ENCODE data around the gene GGT1. TPM values are rescaled to one million over a fixed set of nuclear protein-coding genes. Genes with fewer than 3 reads are reported as not detected.

The GGT1 gene
- total RNA-seq, 1 donor from 2014 or later = 2.9 TPM

DNA sequence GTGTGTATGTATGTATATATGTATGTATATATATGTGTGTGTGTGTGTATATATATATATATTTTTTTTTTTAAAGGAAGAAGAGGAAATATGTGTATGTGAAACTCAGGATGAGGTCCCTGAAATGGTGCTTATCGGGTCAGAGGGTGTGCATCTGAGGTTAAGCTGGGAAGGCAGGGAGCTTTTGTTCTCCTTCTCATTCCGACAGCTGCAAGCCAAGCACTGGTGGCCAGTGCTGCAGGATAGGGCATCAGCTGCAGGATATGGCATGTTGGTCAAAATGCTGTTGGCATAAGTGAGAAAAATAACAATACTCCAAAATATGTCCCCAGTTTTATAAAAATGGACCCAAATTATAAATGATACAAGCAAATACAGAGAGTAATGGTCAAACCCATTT, 39.7 kb upstream of the GGT1 start:
- DNase-seq (ENCODE audit: low read depth) (no peak), FAIRE-seq (no peak)
- Histone ChIP-seq H3K27me3 (ENCODE audit: control insufficient read depth, insufficient read depth, low read length) (no peaks in the 10 kb centered on the region), H3K4me3 (ENCODE audit: low read depth, low read length) (no peak overlapping the region), H3K36me3 (ENCODE audit: control insufficient read depth, insufficient read depth, low read length) (peaks cover 18% of the 10 kb centered on the region)
- TF ChIP-seq, protein P1, sequence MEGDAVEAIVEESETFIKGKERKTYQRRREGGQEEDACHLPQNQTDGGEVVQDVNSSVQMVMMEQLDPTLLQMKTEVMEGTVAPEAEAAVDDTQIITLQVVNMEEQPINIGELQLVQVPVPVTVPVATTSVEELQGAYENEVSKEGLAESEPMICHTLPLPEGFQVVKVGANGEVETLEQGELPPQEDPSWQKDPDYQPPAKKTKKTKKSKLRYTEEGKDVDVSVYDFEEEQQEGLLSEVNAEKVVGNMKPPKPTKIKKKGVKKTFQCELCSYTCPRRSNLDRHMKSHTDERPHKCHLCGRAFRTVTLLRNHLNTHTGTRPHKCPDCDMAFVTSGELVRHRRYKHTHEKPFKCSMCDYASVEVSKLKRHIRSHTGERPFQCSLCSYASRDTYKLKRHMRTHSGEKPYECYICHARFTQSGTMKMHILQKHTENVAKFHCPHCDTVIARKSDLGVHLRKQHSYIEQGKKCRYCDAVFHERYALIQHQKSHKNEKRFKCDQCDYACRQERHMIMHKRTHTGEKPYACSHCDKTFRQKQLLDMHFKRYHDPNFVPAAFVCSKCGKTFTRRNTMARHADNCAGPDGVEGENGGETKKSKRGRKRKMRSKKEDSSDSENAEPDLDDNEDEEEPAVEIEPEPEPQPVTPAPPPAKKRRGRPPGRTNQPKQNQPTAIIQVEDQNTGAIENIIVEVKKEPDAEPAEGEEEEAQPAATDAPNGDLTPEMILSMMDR (IDR thresholded peaks at IDR 0.05; ENCODE audit: insufficient read depth, low read length, severe bottlenecking) = no peak

DNA sequence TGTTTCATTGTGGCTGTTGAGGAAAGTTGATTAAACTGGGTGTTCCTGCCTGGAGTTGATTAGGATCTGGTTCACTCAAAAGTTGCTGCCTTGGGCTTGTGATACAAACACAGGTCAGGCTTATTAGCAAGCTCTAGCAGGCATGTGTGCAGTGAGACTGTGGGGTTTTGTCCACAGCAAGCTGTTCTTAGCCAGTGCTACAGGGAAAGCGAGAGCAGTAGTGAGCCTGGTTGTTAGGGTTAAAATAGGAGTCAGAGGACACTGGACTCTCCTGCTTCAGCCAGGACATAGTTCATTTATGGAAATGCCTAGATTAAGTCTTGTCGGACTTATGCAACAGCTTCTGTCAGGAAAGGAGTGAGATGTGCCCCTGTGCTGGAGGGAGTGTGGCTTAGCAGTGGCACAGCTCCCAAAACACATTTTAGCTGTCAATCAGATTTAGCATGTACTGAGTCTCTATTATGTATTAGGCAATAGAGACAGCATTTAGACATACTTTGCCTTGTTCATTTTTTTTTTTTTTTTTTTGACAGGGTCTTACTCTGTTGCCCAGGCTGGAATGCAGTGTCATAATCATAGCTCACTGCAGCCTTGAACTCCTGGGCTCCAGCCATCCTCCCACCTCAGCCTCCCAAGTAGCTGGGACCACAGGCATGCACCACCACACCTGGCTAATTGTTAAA, 38.5 kb upstream of the GGT1 start:
- Histone ChIP-seq H3K27me3 (ENCODE audit: control insufficient read depth, insufficient read depth, low read length) (no peaks in the 10 kb centered on the region), H3K4me3 (ENCODE audit: low read depth, low read length) (no peak overlapping the region), H3K36me3 (ENCODE audit: control insufficient read depth, insufficient read depth, low read length) (peaks cover 15% of the 10 kb centered on the region)
- no peak for DNase-seq (ENCODE audit: low read depth)
- no peak for FAIRE-seq
- TF ChIP-seq, protein P1 (IDR thresholded peaks at IDR 0.05; ENCODE audit: insufficient read depth, low read length, severe bottlenecking) = no peak

DNA sequence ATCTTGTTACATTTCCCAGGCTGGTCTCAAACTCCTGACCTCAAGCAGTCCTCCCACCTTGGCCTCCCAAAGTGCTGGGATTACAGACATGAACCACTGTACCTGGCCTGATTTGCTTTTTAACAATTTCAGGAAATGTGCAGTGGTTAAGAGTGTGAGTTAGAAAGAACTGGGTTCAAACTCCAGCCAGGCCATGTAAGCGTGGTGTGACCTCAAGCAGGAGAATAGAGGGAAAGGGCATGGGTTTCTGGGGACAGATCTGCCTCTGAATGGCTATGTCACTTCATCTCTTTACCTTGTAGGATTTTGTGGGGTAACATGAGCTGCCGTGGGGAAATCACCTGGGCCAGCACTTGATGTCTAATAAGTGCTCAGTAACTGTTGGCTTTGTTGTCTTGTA, 37.9 kb upstream of the GGT1 start:
- peaks cover 14% of the 10 kb centered on the region for H3K36me3 ChIP-seq (ENCODE audit: control insufficient read depth, insufficient read depth, low read length)
- TF ChIP-seq, protein P1 (IDR thresholded peaks at IDR 0.05; ENCODE audit: insufficient read depth, low read length, severe bottlenecking) = no peak
- no peak overlapping the region for H3K4me3 ChIP-seq (ENCODE audit: low read depth, low read length)
- DNase-seq (ENCODE audit: low read depth) (no peak), FAIRE-seq (no peak)
- H3K27me3 ChIP-seq (ENCODE audit: control insufficient read depth, insufficient read depth, low read length) = no peaks in the 10 kb centered on the region

DNA sequence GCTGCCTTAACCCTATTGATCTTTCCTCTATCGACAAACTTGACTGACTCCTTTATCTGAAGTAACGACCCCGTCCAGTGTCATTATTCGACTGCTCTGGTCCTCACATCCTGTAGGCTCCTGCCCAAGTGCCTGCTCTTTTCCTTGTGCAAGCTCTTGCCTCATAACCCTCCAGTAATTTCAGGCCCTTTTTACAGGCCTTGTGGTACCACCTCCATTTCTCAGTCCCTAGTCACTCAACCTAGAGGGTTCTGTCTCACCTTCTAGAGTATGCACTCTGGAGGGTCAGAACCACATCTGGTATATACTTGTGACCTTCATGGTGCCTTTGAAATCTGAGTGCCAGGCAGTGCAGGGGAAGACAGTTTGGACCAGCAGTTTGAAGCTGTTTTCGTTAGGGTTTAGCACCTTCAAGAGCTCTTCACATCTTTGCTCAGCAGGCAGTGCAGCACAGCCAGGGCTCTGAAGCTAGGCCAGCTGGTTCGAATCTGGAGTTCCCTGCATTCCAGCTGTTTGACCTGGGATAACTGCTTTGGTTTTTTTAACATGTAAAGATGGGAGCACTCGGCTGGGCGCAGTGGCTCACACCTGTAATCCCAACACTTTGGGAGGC, 36.0 kb upstream of the GGT1 start:
- Histone ChIP-seq H3K36me3 (ENCODE audit: control insufficient read depth, insufficient read depth, low read length) (peaks cover 20% of the 10 kb centered on the region), H3K27me3 (ENCODE audit: control insufficient read depth, insufficient read depth, low read length) (no peaks in the 10 kb centered on the region), H3K4me3 (ENCODE audit: low read depth, low read length) (no peak overlapping the region)
- FAIRE-seq = no peak
- no peak for DNase-seq (ENCODE audit: low read depth)
- TF ChIP-seq, protein P1 (IDR thresholded peaks at IDR 0.05; ENCODE audit: insufficient read depth, low read length, severe bottlenecking) = no peak

DNA sequence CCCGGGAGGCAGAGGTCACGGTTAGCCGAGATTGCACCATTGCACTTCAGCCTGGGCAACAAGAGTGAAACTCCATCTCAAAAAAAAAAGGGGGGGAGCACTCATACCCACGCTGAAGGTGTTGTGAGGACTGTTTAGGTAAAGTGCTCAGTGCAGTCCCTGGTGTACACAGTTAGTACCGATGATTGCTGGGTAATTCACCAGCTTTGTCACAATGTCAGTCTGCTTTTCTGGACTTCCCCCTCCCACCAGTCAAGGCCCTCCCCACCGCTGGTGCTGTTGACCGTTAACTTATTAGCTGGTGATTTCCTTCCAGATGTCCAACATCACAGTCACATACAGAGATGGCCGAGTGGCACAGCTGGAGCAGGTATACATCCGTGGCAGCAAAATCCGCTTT, 35.3 kb upstream of the GGT1 start:
- DNase-seq (ENCODE audit: low read depth) = no peak
- no peaks in the 10 kb centered on the region for H3K27me3 ChIP-seq (ENCODE audit: control insufficient read depth, insufficient read depth, low read length)
- peaks cover 24% of the 10 kb centered on the region for H3K36me3 ChIP-seq (ENCODE audit: control insufficient read depth, insufficient read depth, low read length)
- TF ChIP-seq, protein P1 (IDR thresholded peaks at IDR 0.05; ENCODE audit: insufficient read depth, low read length, severe bottlenecking) = no peak
- FAIRE-seq = no peak
- H3K4me3 ChIP-seq (ENCODE audit: low read depth, low read length) = no peak overlapping the region
